ENCODE data around the gene SLC6A20. TPM values are rescaled to one million over a fixed set of nuclear protein-coding genes. Genes with fewer than 3 reads are reported as not detected.
A peak's percentile ranks its signal among the peaks of the same experiment; 100 is the strongest.

Gene SLC6A20
- total RNA-seq = 55.4 TPM

DNA sequence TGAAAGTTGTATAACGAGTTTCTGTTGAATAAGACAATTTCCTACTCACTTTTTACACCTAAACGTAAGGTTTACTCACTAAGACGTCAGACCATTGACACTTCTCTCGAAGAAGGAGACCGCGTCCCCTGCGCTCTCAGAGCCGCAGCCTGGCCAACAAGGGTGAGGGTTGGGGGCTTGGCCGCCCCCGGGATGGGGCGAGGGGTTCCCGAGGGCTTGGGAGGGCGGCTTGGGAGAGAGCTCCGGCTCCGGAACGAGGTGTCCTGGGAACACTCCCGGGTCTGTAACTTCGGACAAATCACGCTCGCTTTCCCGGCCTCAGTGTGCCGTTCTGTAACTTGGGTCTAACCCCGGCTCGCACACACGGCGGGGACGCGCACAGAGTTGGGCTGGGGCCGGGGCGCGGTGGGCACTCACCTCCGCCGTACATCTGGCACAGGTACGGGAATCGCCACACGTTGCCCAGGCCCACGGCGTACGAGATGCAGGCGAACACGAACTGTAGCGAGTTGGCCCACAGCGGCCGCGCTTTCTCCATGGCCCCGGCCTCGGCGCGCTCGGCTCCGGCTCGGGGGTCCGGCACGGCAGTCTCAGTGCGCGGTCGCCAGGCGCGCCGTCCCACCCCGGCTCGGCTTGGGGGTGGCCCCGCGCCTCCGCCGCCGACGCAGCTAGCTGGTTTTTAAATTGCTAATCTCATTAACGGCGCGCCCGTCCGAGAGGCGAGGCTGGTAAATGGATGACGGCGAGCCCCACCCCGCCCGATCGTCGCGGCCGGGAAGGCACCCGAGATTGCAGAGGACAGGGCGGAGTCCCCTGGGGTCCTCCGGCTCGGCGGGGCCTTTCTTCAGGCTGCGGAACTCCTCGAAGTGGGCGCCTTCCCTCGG, at the start of gene SLC6A20:
SLC6A20 (minus strand) TSS at position 655 of the 884 bp plus-strand sequence; CDS start at position 538, 117 bp downstream.
- DNase-seq (ENCODE audit: low spot score) = peak; percentile 48

DNA sequence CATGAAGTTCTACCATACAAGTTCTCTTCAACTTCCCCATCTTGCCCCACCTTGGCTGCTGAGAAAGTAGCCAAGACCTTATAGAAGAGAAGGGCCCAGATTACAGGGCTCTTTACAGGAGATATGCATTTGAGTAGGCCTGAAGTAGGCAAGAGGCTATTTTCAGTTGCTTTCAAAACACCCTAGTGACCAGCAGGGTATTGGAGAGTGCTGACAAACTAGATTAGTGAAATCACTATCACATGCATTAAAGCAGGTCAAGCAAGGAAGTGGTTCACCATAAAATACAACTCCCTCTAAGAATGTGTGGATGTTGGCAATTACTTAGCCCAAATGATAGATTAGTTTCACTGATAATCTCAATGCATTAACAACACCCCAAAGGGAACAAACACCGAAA, 48.3 kb upstream of the SLC6A20 start:
- no peak for DNase-seq (ENCODE audit: low spot score)

- DNase-seq (ENCODE audit: low spot score) = no peak
Measured at GRCh38 chr3:45842851-45843625, 46.7 kb upstream of the SLC6A20 start.

GRCh38 chr3:45841757-45842491, 45.6 kb upstream of the SLC6A20 start, which contains the start of gene LZTFL1:
TSS of gene LZTFL1 (minus strand) at chr3:45842119. CDS start at chr3:45841991, 128 bp downstream.
- peak; percentile 96 for DNase-seq (ENCODE audit: low spot score)

DNA sequence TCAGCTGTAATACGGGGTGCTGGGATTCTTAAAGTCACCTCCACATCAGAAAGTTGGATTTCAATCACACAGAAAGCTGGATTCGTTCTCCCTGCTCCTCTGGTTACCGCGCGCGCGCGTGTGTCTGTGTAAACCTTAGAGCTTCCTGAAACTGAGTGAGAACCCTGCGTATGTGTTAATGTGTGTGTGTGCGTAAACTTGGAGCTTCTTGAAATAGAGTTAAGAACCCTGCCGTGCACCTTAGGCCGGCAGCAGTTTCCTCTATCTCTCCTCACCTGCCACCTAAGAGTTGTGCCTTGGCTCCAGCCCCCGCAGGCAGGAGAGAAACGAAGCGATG, 45.1 kb upstream of the SLC6A20 start:
- no peak for DNase-seq (ENCODE audit: low spot score)

DNA sequence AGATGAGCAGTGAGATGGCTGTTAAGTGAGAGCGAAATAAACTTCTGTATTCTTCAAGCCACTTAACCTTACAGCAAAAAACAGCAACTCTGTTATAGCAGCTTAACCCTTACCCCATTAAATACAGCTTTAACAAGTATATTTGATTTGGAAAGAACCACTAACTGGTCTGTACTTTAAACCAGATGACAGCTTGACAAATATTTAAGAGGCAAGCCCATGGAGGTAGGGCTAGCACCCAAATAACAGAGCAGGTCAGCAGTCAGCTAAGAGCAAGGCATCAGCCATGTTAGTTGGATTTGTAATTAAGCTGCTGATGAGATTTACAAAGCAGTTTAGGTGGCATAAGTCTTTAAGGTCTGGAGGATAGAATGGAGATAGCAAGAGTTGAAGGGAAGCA, 42.1 kb upstream of the SLC6A20 start:
- no peak for DNase-seq (ENCODE audit: low spot score)

DNA sequence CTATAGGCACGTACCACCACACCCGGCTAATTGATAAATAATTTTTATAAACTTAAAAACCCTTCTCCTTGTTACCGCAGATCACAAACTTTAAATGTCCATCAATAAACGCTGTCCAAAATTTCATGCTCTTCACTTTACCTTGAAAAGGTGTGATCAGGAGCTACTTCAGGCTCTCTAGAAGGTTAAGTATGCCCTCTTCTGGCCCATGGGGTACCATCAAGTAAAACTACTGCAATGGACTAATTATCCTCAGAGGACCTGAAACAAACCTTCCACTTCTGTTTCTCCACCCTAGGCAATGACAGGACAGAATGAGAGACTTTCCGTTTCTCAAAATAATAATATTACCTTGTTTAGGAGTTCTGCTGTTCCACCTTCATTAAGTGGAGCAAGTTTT, 36.4 kb upstream of the SLC6A20 start:
- no peak for DNase-seq (ENCODE audit: low spot score)

- no peak for DNase-seq (ENCODE audit: low spot score)
Measured at GRCh38 chr3:45830121-45830520, 33.8 kb upstream of the SLC6A20 start.

DNA sequence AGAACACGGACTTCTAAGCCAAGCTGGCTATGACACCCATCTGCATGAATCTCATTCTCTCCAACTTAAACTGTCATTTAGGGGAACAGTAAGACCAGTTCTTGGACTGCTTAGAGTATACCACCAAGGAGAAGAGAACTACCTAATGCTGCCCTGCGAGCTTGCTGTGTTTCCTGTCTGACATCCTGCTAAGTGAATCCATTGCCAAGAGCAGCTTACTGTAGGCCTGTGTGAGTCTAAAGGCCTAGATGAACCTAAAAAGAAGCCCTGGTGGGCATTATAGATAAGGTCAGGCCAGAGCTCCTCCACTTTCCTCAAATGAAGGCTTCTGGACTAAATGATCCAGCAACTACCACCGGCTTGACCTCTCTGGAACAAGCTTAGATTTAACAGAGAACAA, 30.6 kb upstream of the SLC6A20 start:
- DNase-seq (ENCODE audit: low spot score) = no peak

- DNase-seq (ENCODE audit: low spot score) = no peak
Measured at GRCh38 chr3:45826321-45826720, 30.0 kb upstream of the SLC6A20 start.

DNA sequence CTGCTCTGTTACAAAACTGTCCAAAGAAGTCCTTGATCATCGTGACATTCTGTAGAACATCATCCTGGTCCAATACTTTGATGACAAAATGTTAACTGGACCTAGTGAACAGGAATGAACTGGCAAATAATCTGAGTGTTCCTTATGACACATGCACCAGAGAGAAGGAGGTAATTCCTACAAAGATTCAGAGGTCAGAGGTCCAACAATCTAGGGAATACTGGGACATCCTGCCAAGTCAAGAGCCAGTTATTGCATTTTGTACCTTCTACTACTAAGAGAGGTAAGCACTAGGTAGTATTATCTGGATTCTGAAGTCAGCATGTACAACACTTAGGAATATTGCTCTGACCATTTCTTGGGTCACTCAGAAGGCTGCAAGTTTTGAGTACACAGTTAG, 24.8 kb upstream of the SLC6A20 start:
- DNase-seq (ENCODE audit: low spot score) = no peak

DNA sequence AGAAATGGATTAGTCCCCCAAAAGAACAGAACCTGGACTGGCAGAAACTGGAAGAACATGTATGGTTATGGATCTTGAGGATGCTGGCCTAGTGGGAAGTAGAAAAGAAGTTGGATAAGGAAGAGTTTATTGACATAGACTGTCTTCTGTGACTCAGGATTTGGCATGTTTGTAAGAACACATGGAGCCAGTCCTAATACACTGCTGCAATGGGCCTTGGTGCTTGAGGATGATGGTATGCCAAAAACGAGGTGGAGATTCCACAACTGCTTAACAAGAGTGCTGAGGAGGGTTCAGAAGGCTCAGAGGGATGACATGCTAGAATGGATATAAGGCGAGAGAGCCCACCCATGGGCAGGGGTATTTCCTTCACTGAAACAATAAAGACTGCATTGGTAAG, 23.2 kb upstream of the SLC6A20 start:
- DNase-seq (ENCODE audit: low spot score) = no peak

- DNase-seq (ENCODE audit: low spot score) = peak; percentile 84
Measured at GRCh38 chr3:45817831-45818522, 21.6 kb upstream of the SLC6A20 start.

- DNase-seq (ENCODE audit: low spot score) = no peak
Measured at GRCh38 chr3:45816544-45816943, 20.2 kb upstream of the SLC6A20 start.

GRCh38 chr3:45814322-45814721, 18.0 kb upstream of the SLC6A20 start:
- DNase-seq (ENCODE audit: low spot score) = no peak

GRCh38 chr3:45807681-45808540, 11.6 kb upstream of the SLC6A20 start:
- DNase-seq (ENCODE audit: low spot score) = no peak

GRCh38 chr3:45807133-45807532, 10.8 kb upstream of the SLC6A20 start:
- DNase-seq (ENCODE audit: low spot score) = no peak

GRCh38 chr3:45806072-45806471, 9.7 kb upstream of the SLC6A20 start:
- no peak for DNase-seq (ENCODE audit: low spot score)

DNA sequence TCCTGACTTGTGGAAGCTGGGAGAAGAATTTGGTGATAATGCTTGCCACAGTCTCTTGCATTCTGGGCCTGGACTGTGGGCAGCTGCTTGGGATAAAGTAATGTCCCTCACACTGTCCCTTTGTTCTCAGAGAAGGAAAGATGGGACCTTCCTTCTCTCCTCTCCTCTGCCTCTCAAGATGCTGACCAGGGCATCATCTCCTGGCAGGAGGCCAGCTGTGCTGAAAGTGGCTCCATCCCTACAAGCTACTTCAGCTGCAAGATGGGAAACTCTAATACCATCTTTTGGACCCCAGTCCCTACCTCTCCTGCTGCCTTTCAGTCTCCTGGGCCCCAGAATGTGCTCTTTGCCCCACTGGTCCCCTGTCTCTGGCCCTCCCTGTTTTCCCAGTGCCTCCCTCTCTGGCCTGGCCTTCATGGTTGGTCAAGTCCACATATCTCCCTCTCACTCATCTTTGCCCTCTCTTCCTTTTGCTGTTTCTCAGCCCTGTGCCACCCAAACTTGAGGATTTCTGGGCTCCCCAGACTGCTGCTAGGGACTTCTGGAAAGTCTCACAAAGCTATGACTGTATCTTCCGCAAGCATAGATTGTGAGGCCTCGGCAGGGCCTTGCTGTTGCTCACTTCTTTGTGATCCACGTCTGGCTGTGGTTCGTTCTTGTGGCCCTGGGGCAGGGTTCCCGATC, 7.1 kb upstream of the SLC6A20 start:
- DNase-seq (ENCODE audit: low spot score) = no peak

DNA sequence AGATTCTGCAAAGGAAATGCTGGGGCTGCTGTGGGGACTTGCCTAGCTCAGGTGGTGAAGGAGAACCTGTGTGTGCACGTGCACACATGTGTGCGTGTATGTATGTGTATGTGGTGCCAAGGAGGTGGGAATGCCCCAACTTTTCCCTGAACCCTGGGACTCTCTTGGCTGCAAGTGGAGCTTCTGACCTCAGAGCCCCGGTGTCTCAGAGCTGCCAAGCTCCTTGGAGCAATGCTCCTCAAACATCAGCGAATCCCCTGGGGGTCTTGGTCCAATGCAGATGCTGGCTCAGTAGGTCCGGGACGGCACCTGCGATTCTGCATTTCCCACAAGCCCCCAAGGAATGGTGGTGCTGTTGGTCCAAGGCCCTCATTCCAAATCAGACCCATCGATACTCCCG, 5.8 kb upstream of the SLC6A20 start:
- DNase-seq (ENCODE audit: low spot score) = no peak

All from mucosa of gallbladder (tissue), 1 donor.